Stimulated activated CD8-positive, alpha-beta memory T cell treated with anti-CD3 and anti-CD28 coated beads, Interleukin-15, amount 100 ng/mL, for 1 hour (primary cell): ENCODE measurements around the gene CELSR1.

ENCODE experiments used
- DNase-seq: peaks from one replicate; pipeline ENCODE4 v3.0.0-alpha.2; 2020; ENCODE audit warnings: low read depth

The CELSR1 gene

DNA sequence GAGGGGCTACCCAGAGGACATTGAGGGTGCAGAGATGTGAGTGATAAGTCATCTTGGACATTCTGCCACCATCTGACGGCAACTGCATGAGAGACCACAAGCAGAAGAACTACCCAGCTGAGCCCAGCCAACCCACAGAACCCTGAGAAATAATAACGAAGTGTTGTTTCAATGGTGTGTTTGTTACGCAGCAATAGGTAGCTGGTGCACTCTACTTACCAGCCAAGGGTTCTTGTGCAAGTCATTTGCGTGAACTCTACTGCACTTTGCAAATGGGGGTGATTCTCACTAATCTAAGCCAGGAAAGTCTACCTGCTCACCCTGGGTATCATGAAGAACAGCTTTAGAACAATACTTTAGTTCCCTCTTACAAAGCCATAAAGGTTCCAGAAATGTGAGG lies 15.8 kb upstream of the CELSR1 start:
- DNase-seq = no peak

DNA sequence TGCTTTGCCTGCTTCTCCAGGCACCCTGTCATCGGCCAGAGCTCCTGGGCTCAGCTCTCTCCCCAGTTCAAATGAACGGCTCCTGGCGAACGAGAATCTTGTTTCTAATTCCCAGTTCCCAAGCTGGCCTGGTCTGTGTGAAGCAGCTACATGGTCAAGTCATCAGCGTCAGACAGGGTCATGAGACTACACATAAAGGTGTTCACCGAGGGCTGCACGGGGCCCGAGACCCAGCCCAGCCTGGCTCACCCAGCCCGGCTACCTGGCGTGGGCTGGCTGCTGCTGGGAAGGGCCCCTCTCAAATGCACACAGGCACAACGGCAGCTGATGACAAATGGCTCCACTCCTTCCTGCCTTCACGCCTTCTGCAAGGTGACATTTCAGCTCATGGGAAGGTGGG lies 14.6 kb upstream of the CELSR1 start:
- no peak for DNase-seq

DNA sequence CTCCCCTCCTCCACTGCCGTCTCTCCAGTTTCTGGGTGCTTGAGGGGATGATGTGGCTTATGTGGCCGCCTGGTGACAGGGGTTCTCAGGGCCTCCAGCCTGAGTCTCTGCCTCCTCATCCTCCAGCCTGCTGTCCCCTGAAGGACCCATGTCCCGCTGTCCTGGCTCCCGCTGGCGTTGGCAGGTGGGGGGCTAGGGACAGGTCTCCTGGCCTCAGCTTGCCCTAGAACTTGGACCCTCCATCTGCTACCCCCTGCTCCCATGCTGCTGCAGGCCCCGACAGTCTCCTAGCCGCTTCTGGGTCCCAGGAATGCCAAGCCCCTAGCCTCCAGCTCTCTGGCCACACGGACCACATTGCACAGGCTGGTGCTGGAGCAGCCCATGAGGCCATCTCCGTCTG lies 13.9 kb upstream of the CELSR1 start:
- no peak for DNase-seq

DNA sequence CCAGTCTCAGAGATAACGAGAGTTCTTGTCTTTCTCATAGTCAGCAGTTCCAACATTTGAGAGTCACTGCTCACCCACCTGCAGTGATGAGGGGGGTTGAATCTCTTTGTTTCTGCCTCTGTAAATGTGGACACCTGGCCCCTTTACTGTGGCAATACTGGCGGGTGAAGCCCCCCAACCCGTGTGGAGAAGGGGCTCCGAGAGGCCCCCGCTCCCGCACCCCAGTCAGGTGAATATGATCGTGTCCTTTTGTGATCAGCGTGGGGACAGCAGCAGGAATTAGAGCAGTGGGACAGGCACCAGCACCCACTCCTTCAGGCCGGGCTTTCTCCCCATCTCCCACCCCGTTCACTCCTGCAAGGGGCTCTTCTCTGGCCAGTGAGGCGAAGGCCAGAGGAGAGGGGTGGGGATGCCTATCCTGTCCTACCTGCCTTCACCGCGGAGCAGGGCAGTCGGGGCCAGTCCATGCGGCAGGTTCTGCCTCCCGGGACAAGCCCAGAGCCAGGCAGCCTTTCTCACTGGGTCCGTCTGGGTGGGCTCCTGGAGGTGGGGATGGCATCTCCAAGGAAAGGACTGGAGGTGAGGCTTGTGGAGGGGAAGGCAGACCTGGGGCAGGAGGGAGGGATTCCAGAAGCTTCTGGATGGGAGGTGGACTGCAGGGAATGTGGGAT lies 12.7 kb upstream of the CELSR1 start:
- DNase-seq = no peak

DNA sequence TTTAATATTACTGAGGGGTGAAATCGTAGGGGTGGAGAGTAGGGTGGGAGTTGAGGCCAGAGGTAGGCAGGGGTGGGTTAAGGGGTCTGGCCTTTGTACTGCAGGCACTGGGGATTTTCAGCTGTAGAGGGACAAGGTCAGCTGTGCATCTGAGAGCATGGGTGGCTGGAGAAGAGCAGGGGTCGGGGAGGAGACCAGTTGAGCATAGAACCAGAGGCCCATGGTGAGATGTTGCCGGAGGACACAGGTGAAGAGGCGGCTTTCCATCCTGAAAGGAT lies 12.1 kb upstream of the CELSR1 start:
- DNase-seq = no peak

DNA sequence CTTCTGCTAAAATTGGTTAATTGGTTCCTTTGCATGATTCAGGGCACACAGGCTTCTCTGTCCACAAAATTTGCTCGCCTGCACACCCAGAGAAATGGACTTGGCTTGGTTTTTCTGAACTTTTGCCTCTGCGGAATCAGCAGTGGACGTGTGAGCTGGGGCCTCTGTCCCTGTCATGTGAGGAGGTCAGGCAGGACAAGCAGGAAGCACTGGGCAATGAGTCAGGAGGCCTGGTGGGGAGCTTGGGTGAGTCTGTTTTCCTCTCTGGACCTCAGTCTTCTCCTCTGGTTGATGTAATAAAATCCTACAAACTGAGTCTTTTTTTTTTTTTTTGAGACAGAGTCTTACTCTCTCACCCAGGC lies 10.4 kb upstream of the CELSR1 start:
- DNase-seq = no peak

DNA sequence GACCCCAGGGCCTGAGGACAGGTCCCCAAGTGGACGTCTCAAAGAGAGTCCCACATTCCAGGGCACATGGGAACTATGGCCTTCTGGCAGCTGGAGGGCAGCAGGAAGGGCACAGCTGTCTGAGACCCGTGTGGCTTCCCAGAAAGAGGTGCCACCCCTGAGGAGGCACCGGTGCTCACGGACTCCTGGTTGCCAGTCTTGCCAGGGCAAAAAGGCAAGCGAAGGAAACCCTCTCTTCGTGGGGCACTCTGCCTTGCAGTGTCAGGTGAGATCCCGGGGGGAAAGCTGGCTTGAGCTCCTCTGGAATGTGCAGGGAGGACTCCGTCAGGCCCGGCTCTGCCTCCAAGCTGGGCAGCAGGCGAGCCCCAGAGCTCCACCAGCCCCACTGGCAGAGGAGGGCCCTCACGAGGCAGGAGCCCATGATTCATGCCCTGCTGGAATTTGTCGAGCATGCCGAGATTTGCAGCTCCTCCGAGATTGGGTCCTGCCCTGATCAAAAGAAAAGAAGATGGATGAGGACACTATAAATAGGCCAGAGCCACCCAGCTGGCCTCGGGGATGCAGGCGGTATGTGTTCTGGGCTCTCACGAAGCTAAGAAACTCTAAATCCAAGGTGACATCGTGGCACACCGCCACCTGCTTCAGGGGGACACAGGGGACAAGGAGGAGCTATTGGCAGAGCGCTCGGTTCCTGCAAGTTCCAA lies 9.9 kb upstream of the CELSR1 start:
- no peak for DNase-seq

DNA sequence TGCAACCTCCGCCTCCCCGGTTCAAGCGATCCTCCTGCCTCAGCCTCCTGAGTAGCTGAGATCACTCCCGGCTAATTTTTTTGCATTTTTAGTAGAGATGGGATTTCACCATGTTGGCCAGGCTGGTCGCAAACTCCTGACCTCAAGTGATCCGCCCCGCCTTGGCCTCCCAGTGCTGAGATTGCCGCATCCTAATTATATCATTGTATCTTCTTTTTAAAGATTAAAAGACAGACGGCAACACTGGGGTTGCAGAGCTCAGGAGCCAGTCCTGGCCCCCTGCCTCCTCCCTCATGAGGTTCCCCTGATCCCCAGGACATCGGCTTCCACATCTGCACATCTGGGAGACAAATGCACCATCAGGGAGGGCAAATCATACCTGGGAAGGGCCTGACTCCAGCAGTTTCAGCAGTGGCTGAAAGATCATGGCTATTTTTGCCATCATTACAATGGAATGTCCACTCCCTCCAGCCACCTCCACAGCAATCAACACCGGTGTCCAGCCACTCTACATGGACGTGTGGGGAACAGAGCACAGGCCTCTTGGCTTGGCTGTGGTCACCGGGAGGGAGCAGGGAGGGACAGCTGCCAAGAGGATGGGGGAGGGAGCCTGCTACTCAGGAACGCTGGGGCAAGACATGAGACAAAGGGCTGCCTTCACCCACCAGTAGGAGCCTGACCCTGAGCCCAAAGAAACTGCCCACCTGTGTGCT lies 9.2 kb upstream of the CELSR1 start:
- no peak for DNase-seq

DNA sequence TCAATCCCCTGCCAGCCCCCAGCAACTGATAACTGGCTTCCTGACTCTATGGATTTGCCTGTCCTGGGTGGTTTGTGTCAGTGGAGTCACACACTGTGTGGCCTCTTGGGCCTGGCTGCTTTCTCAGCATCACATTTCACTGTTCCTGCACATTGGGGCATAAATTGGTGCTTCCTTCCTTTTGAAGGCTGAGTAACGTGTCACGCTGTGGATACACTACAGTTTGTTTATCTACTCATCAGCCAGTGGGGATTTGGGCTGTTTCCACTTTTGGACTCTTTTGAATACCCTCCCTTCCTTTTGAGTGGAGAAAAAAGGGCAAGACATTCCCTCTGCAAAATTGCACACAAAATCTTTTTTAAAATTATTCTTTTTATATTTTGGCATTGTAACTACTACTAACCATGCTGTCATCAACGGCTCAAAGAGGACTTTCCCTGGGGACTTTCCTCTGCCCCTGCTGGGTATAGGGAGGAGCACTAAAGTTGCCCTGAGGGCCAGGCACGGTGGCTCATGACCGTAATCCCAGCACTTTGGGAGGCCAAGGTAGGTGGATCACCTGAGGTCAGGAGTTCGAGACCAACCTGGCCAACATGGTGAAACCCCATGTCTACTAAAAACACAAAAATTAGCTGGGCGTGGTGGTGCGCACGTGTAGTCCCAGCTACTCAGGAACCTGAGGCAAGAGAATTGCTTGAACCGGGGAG lies 7.8 kb upstream of the CELSR1 start:
- DNase-seq = no peak

DNA sequence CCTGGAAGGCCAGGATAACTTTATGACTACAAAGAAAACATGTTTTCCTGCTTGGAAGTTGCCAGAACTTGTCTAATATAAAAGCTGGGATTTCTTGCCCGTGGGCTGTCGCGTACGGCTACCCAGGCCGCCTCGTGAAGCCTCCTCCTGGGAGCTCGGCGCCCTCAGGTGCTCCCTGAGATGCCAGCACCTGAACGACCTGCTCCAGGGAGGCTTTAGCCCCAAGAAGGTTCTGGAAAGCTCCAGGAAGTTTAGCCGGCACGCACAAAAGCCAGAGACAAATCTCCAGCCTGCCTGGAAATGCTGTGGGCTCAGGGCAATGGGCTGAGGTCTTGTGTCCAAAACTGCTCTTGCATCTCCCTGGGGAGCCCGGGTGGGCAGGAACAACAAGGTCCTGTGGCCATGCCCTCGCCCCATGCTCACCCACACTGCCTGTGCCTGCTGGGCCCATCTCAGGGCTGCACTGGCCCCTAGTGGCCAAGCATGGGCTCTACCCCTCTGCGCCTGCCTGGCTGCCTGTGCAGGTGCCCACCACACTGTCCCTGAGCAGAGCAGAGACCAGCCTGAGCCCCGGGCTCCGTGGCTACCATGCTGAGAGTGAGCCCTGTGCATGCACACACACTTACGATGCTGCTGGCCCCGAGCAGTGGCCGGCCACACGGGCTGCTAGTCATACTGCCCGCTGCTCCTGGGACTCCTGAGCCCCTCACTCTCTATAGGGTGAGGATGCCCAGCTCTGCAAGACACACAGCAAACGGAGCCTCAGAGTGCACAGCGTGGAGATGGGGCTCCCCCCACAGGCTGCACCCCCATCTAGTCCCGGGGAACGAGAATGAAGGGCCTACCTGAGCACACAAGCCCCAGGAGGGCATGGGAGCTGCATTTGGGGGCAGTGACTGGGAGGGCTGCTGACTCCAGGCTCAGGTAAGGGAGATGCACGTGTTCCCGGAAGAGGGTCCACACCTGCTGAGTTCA lies 4.9 kb upstream of the CELSR1 start:
- peak; percentile 32 for DNase-seq

DNA sequence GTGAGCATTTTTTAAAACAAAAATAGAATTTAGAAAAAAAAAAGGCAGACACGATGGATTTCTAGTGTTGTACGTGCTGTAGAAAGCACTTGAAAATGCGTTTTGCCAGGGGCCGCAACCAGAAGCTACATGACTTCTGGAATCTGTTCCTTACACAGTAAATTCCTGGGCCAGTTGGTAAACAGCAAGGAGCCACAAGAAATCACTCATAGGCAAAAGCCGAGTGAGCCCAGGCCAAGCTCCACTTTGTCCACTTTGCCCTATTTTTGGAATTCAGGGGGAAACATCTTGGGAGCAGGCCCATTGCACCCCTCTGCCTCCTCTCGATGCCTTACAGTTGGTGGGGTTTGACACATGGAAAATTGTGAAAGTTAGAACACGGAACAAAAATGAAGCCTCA lies 4.1 kb upstream of the CELSR1 start:
- DNase-seq = no peak

DNA sequence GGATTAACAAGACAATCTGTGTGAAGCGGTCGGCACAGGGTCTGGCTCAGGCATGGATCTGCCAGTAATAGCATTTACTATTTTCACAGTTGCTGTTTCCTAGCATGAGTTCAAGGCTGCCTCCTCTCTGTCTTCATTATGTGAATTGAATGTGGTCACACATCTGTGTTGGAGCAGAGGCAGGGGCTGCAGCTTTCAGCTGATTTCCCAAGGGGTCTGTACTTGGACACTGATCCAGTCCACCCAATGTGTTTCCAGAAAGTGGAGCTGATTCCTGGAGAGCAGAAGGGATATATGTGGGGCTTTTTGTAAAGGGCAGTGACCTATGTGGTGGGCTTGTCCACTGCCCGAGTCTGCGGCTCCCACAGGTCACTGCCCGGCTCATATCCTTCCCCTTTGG lies 3.5 kb upstream of the CELSR1 start:
- DNase-seq = no peak

DNA sequence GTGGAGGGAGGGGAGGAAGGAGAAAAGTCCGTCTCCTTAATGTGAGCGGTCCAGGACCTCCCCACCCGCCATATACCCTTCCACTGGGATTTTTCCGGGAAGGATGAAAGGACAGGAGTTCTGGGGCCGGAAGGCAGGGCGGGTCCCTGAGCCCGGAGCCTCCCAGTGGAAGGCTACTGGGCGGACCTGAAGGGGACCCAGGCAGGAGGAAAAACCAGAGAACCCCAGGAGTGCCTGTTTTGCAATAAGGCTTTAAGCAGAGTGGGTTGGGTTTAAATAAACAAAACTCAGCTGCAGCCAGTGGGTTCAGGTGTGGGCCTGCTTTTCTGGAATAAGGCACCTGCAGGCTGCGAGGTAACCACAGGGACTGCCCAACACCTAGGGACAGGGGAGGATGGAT lies 1.7 kb upstream of the CELSR1 start:
- DNase-seq = no peak

DNA sequence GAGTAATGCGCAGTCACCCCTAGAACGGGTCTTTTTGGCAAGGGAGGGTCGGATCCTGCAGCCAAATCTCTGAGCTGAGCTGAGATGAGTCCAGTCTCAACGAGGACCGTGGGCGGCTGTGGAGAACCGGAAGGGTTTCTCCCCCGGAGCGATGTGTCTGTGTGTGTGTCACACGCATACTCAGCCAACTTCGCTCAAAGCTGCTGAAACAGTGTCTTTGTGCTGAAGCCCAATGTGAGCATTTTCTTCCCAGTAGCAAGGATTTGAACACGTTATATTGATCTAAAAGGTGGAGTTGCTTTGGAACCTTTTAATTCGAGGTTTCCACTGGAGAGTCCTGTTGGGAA lies 1.4 kb upstream of the CELSR1 start:
- no peak for DNase-seq

DNA sequence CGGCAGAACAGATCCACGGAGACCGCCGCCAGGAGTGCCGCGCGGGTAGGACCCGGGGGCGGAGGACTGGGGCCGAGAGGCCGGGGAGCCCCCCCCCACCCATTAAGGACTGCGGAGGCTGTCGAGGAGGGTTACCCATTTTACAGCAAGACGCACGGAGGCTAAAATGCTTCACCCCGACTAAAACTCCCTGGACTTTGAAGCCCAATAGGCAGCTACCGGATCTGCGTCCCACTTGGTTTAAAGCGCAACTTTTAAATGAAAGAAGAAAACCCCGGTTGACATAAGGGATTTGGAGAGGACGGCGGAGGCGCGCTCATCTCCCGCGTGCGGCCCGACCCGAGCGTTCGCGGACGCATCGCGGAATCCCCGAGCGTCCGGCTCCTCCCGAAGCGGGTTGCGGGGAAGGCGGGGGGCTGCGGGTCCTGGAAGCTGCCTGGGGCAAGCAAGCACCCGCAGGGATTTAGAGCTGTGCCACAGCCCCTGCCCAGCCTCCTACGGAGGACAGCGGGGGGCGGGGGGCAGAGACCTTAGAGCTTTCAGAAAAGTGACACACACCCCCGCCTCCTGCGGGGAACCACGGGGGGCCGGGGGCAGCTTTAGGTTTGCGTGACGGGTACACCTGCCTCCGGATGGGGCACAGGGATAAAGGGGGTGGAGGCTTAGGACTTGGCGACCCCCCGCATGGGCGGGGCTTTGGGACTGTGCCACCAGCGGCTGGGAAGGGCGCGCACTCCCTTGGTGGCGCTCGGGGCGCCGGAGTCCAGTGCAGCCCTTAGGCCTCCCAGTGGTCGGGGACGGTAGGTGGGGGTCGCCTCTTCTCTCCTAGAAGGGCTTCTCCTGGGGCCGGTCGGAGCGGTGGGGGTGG lies 760 bp upstream of the CELSR1 start:
- no peak for DNase-seq

DNA sequence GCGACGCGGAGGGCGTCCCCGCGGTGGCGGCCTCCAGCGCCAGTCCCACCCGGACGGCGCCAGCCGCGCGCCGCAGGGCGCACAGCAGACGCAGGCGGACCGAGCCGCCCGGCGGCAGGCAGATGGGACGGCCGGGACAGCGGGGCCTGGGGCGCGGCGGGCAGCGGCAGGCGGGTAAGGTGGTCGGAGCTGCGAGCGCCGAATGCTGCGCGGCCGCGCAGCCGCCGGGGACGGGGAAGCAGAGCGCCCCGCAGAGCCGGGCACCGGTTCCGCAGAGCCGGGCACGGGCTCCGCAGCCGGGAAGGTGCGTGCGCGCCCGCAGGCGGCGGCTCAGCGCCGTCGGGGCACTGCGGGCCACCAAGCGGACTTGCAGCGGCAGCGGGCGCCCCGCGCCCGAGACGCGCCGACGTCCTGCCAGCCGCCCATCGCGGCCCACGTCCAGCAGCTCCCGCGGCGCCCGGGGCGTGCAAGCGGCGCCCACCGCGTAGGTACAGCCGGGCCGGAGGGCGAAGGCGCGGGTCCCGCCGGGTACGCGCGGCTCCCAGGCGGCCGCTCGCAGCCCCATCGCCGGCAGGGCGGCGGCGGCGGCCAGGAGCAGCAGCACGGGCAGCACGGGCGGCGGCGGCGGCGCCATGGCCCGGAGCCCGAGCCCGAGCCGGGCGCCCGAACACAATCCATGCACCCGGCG lies 739 bp downstream of the CELSR1 start:
- DNase-seq = no peak

DNA sequence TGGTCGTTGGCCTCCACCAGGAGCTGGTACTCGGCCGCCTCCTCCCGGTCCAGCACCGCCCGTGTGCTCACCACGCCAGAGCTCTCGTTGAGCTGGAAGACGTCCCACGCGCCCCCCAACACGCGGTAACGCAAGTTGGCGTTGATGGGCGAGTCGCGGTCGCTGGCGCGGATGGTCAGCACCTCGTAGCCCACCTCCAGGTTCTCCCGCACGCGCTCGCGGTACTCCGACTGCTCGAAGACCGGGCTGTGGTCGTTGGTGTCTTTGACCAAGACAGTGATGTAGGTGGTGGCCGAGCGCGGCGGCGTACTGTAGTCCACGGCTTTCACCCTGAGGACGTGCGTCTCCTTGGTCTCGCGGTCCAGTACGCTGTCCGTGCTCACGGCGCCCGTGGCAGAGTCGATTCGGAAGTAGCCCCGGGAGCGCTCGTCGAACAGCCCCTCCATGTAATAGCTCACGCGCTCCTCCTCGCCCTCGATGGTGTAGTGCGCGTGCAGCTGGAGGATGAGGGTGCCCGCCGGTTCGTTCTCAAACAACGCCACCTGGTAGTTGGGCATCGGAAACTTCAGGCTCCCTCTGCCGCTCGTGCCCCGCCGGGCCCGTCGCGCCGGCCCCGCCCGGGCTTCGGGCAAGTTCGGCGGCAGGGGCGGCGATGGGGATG lies 1.4 kb downstream of the CELSR1 start:
- DNase-seq = no peak

DNA sequence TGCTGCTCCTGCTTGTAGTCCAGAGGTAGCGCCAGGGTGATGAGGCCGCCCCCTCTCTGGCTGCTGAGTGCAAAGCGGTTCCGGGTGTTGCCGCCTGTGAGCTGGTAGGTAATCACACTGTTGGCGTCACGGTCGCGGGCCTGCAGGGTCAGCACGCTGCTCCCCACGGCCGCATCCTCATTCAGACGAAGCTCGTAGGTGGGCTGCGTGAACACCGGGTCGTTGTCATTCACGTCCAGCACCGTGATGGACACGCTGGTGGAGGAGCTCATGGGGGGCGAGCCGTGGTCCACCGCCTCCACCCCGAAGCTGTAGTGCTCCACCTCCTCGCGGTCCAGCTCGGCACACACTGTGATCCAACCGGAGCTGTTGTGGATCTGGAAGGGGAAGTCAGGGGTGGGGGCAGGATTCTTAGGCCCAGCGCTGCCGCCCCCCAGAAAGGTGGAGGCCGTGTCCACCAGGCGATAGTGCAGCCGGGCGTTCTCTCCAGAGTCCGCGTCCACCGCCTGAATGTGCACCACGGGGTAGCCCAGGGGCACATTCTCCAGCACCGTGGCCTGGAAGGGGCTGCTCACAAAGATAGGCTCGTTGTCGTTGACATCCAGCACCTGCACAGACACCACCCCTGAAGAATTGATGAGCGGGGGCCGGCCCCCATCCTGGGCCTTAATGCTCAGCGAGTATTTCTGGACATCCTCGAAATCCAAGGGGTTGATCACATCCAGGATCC lies 2.4 kb downstream of the CELSR1 start:
- no peak for DNase-seq

DNA sequence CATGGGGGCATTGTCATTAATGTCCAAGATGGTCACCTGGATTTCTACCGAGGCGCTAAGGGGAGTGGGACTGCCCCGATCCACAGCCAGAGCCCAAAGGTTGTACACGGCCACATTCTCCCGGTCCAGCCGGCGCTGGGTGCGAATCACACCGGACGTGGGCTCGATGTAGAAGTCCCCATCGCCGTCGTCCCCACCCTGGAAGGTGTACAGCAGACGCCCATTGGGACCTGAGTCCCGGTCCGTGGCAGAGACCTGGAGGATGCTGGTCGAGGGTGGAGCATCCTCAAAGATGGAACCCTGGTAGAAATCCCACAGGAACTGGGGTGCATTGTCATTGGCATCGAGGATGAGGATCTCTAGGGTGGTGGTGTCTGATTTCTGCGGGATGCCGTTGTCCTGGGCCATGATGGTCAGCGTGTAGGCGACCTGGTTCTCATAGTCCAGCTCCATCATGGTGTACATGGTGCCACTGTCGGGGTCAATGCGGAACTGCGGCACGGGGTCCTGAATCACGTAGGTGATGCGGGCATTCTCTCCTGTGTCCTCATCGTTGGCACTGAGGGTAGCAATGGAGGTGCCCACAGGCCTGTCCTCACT lies 3.1 kb downstream of the CELSR1 start:
- DNase-seq = no peak
